Sigmoid colon (tissue), 4 donors: ENCODE data around the gene KCNJ14.

Source experiments
- CTCF ChIP-seq, 4 experiments: fragments of 450-650 bp in 3 of 4; fragments of 200-600 bp in 1 of 4; IDR thresholded peaks; one replicate each; pipeline ENCODE4 v1.5.1; 2016 to 2019; ENCODE audit warnings: antibody characterized with exemption in 4 of 4, mild to moderate bottlenecking in 3 of 4, moderate library complexity in 2 of 4
- EP300 ChIP-seq, 4 donors: sonication (generic); formaldehyde crosslinking; IDR thresholded peaks; one replicate each; pipeline ENCODE4 v1.6.1; 2017; ENCODE audit warnings: antibody characterized with exemption in 4 of 4
- POLR2A ChIP-seq, 2 donors: fragments of 450-650 bp; IDR thresholded peaks; one replicate each; pipeline ENCODE4 v1.6.1; 2016; ENCODE audit warnings: antibody characterized with exemption in 2 of 2, mild to moderate bottlenecking in 2 of 2, moderate library complexity in 2 of 2
- POLR2AphosphoS5 ChIP-seq, 4 donors: sonication (generic); formaldehyde crosslinking; IDR thresholded peaks; one replicate each; pipeline ENCODE4 v1.6.1; 2017; ENCODE audit warnings: antibody characterized with exemption in 4 of 4

GRCh38 chr19:48448563-48448962 lies 6.8 kb upstream of the KCNJ14 start:
- TF ChIP-seq CTCF (IDR thresholded peaks at IDR 0.05) (no peak), POLR2AphosphoS5 (IDR thresholded peaks at IDR 0.05) (no peak), POLR2A (IDR thresholded peaks at IDR 0.05) (no peak), EP300 (IDR thresholded peaks at IDR 0.05) (no peak)
